Type B pancreatic cell (in vitro differentiated cells): ENCODE data around the gene PYY. TPM values are rescaled to one million over a fixed set of nuclear protein-coding genes. Genes with fewer than 3 reads are reported as not detected.
A peak's percentile ranks its signal among the peaks of the same experiment; 100 is the strongest.

Experiments used
- DNase-seq: peaks from one replicate; pipeline ENCODE4 v3.0.0; 2021; ENCODE audit warnings: mixed read lengths; ENCODE audit not compliant: unreplicated experiment; ENCODE audit errors: extremely low spot score
- H3K27ac Mint-ChIP-seq: 2 replicates; pipeline ENCODE4 v1.8.0; 2021; ENCODE audit warnings: mild to moderate bottlenecking, mixed read lengths
- H3K27me3 Mint-ChIP-seq: 2 replicates; pipeline ENCODE4 v1.8.0; 2021; ENCODE audit warnings: mixed read lengths
- H3K36me3 Mint-ChIP-seq: 2 replicates; pipeline ENCODE4 v1.8.0; 2021; ENCODE audit warnings: mixed read lengths
- H3K4me1 Mint-ChIP-seq: one replicate; pipeline ENCODE4 v1.8.0; 2021; ENCODE audit warnings: mixed read lengths; ENCODE audit not compliant: unreplicated experiment
- H3K4me3 Mint-ChIP-seq: 2 replicates; pipeline ENCODE4 v1.8.0; 2021; ENCODE audit warnings: mild to moderate bottlenecking, mixed read lengths
- H3K9me3 Mint-ChIP-seq: 2 replicates; pipeline ENCODE4 v1.8.0; 2021; ENCODE audit warnings: mixed read lengths
- CTCF ChIP-seq: fragments of 200-600 bp; sonication (generic); conservative IDR thresholded peaks from 2 replicates; pipeline ENCODE4 v1.5.0; 2021; ENCODE audit warnings: antibody characterized with exemption, mild to moderate bottlenecking
- total RNA-seq: library from RNA; stranded (reverse); gene quantifications from 2 replicates; pipeline ENCODE4 v1.2.1, GENCODE V29; 2021; ENCODE audit warnings: low replicate concordance

PYY gene
- total RNA-seq, 1 donor from 2014 or later, result 2.3 TPM

- peaks cover 50% of the 10 kb centered on the region for H3K27me3 Mint-ChIP-seq
- H3K9me3 Mint-ChIP-seq, result no peaks in the 10 kb centered on the region
These were observed 34.6 kb upstream of the PYY start for GRCh38 chr17:43988301-43988700.

GRCh38 chr17:43987131-43988021 is 33.6 kb upstream of the PYY start:
- Mint-ChIP-seq H3K4me3 (no peak overlapping the region), H3K27me3 (peaks cover 59% of the 10 kb centered on the region), H3K27ac (no peak overlapping the region), H3K9me3 (no peaks in the 10 kb centered on the region), H3K36me3 (no peaks in the 10 kb centered on the region), H3K4me1 (no peaks in the 10 kb centered on the region)
- TF ChIP-seq CTCF, result no peak
- DNase-seq, result no peak

More at GRCh38 chr17:43988301-43988700, 34.6 kb upstream of the PYY start:
- H3K4me1 Mint-ChIP-seq, result no peaks in the 10 kb centered on the region
- no peak for DNase-seq
- no peak overlapping the region for H3K27ac Mint-ChIP-seq
- no peak overlapping the region for H3K4me3 Mint-ChIP-seq
- no peak for TF ChIP-seq CTCF
- no peaks in the 10 kb centered on the region for H3K36me3 Mint-ChIP-seq

DNA sequence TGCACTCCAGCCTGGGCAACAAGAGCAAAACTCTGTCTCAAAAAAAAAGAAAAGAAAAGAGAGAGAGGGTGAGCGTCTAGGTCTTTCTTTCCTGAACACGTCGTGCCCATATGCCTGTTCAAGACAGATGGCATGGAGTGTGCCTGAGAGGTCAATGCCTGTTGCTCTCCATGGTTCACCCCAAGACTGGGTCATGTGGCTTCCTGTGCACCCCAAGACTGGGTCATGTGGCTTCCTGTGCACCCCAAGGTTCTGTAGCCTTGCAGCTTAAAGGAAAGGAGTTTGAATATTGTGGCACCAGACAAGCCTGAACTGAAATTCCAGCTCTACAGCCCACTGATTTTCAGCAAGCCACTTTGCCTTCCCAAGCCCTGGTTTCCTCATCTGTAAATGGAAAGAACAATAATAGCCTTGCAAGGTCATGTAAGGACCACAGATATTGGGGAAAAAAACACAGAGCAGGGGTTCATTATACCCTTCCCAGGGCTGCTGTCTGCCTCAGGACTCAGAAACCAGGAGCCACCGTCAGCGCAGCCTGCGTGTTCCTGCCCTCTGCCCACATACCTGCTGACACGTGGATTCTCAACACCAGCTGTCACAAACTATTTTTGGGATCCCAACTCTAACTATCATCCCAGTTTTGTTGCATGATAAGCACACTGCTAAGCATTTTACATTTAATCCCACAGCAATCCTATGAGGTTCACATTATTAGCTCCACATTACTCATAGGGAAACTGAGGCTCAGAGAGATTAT is 32.7 kb upstream of the PYY start:
- Mint-ChIP-seq H3K9me3 (no peaks in the 10 kb centered on the region), H3K27ac (no peak overlapping the region), H3K27me3 (peaks cover 69% of the 10 kb centered on the region), H3K4me1 (no peaks in the 10 kb centered on the region), H3K4me3 (no peak overlapping the region), H3K36me3 (no peaks in the 10 kb centered on the region)
- DNase-seq, result no peak
- TF ChIP-seq CTCF, result no peak

DNA sequence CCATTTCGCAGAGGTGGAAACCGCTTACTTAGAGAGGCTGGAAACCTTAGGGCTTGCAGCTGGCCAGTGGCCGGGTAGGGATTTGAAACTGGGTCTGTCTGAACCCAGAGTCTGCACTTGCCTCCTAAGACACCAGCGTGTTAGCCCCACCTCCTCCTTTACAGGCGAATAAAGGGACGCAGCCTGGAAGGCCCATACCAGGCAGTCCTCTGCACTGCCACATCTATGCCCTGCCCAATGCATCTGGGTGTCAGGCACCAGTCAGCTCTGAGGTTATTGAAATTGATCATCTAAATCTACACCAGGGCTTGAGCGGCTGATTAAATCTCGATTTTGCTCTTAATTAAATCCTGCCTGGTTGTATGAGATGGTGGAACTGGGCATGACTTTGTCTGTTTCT is 30.8 kb upstream of the PYY start:
- H3K4me1 Mint-ChIP-seq, result no peaks in the 10 kb centered on the region
- TF ChIP-seq CTCF, result no peak
- H3K27ac Mint-ChIP-seq, result no peak overlapping the region
- no peaks in the 10 kb centered on the region for H3K9me3 Mint-ChIP-seq
- peaks cover 83% of the 10 kb centered on the region for H3K27me3 Mint-ChIP-seq
- no peak for DNase-seq
- H3K36me3 Mint-ChIP-seq, result no peaks in the 10 kb centered on the region
- peak overlapping the region; percentile 73 for H3K4me3 Mint-ChIP-seq

DNA sequence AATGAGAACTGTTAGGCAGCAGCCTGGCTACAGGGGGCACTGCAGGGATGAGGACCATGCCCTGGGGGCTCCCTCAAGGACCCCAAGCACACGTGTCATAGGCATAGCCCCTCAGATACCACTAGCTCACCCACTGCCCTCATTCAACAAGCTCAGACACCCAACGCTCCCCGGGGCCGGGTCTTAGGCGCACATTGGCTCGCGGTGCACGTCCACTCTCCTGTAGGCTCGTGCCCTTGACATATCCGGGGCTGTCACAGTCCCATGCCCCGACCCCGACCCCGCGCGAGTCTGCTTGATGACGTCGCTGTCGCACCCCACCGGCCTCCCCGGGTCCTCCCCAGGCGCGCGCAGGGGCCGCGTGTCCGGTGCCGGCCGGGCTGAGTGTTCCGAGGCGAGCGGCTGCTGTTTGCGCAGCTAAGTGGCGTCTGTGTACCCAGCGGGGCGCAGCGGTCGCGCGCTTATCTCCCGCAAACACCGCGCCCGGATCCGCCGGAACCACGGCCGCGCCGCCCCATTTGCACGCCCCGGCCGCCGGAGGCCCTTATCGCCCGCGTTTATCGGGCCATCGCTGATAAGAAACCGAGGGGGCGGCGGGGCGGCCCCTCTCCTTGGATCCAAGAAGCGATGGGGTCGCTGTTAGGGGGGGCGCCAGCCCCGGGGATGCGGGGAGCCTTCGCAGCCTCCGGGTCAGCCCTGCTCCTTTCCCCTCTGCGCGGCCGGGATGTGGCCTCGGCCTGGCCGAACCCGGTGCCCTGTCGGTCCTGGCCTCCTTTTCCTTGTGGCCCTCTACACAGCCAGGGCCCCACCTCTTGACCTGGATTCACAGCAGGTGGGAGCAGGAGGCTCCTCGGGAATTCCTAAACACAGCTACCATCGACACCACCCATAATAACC is 30.0 kb upstream of the PYY start:
- Mint-ChIP-seq H3K36me3 (no peaks in the 10 kb centered on the region), H3K4me3 (peak overlapping the region; percentile 78), H3K4me1 (no peaks in the 10 kb centered on the region), H3K27ac (no peak overlapping the region), H3K27me3 (peaks cover 89% of the 10 kb centered on the region), H3K9me3 (no peaks in the 10 kb centered on the region)
- no peak for DNase-seq
- peak; percentile 62 for TF ChIP-seq CTCF
